Activated B cell treated with CpG ODN at 0.5 μM for 24 hours (primary cell): Measurements from ENCODE around the gene G6PC3. TPM values are rescaled to one million over a fixed set of nuclear protein-coding genes. Genes with fewer than 3 reads are reported as not detected.
"Not testable (repeated sequence)": the region's sequence is repeated elsewhere in the genome, so short reads cannot be mapped to it uniquely, and the experiment has no call there.

Experiments used
- ATAC-seq: fragments of 200-7000 bp; cut with Tn5 transposase; one replicate; pipeline ENCODE4 v1.10.0; 2021; ENCODE audit warnings: low read depth, mild to moderate bottlenecking, moderate library complexity
- CTCF ChIA-PET: fragments of 350-600 bp; sonication (Branson Sonifier 250); formaldehyde crosslinking; loops from one replicate; lab custom pipeline; 2021; ENCODE audit warnings: antibody characterized with exemption; lab: Charles Lee
- POLR2A ChIA-PET: fragments of 350-600 bp; sonication (Branson Sonifier 250); formaldehyde crosslinking; loops from one replicate; lab custom pipeline; 2021; ENCODE audit warnings: antibody characterized with exemption; lab: Charles Lee
- DNase-seq: peaks from one replicate; pipeline ENCODE4 v3.0.0; 2022
- H3K27ac Mint-ChIP-seq: one replicate; pipeline ENCODE4 v1.8.0; 2020; ENCODE audit warnings: mixed read lengths
- H3K27me3 Mint-ChIP-seq: one replicate; pipeline ENCODE4 v1.8.0; 2021; ENCODE audit warnings: mixed read lengths
- H3K36me3 Mint-ChIP-seq: one replicate; pipeline ENCODE4 v1.8.0; 2021; ENCODE audit warnings: low read depth, mixed read lengths
- H3K4me1 Mint-ChIP-seq: one replicate; pipeline ENCODE4 v1.8.0; 2021; ENCODE audit warnings: mixed read lengths
- H3K4me3 Mint-ChIP-seq: one replicate; pipeline ENCODE4 v1.8.0; 2020; ENCODE audit warnings: mild to moderate bottlenecking, mixed read lengths
- H3K9me3 Mint-ChIP-seq: one replicate; pipeline ENCODE4 v1.8.0; 2020; ENCODE audit warnings: mixed read lengths
- intact Hi-C: fragments of 100-400 bp; cut with micrococcal nuclease; formaldehyde crosslinking; loops from one replicate; pipeline ENCODE4 v1.15.1; 2024
- total RNA-seq: library from RNA; stranded (reverse); gene quantifications from 2 replicates; pipeline ENCODE4 v1.2.3, GENCODE V29; 2022
- TF ChIP-seq, protein P1 (sequence below): fragments of 200-600 bp; IDR thresholded peaks from one replicate; pipeline ENCODE4 v1.8.0; 2022; ENCODE audit warnings: antibody characterized with exemption, mild to moderate bottlenecking

G6PC3 gene
- total RNA-seq, 1 donor from 2014 or later = 35.2 TPM

DNA sequence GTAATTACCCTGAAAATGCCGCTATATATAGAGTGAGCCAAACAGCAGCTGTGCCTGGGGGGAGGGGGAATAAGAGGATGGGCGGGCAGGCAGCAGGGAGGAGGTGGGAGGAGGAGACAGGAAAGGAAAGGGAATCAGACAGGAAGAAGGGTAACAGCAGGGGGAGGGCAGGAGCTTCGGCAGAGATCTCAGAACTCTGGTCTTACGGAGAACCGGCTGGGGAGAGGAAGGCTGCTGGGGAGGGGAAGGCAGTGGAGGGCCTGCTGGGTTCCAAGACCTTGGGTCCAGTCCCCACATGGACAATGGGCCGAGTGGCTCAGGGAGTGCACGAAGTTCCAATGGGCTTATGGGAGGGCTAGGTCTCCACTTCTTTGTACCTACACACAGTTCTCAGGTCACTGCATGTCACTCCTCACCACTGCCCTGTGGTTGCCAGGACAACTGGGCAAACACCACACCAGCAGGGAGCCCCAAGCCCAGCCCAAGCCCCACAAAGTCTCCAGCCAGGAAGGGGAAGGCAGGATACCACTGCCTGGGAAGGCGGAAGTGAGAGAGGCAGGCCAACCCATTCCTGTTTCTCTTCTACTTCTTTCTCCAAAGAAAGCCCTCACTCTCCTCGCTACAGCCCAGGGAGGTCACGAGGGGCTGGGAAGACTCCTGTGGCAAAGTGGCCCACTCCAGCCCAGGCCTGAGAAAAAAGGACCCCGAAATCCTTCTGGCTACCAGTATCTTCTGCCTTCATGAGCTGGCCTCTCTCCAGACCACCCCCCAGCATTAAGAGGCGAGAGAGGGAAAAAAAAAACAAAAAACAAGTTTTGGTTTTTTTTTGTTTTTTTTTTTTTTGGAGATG lies 25.3 kb downstream of the G6PC3 start:
- Mint-ChIP-seq H3K27ac (no peak overlapping the region), H3K4me1 (peaks cover 16% of the 10 kb centered on the region), H3K9me3 (no peaks in the 10 kb centered on the region), H3K27me3 (no peaks in the 10 kb centered on the region), H3K36me3 (peaks cover 20% of the 10 kb centered on the region), H3K4me3 (no peak overlapping the region)
- DNase-seq (no peak), ATAC-seq (no peak)
- intact Hi-C loops = no loop called here
- TF ChIP-seq, protein P1, sequence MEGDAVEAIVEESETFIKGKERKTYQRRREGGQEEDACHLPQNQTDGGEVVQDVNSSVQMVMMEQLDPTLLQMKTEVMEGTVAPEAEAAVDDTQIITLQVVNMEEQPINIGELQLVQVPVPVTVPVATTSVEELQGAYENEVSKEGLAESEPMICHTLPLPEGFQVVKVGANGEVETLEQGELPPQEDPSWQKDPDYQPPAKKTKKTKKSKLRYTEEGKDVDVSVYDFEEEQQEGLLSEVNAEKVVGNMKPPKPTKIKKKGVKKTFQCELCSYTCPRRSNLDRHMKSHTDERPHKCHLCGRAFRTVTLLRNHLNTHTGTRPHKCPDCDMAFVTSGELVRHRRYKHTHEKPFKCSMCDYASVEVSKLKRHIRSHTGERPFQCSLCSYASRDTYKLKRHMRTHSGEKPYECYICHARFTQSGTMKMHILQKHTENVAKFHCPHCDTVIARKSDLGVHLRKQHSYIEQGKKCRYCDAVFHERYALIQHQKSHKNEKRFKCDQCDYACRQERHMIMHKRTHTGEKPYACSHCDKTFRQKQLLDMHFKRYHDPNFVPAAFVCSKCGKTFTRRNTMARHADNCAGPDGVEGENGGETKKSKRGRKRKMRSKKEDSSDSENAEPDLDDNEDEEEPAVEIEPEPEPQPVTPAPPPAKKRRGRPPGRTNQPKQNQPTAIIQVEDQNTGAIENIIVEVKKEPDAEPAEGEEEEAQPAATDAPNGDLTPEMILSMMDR = no peak
- ChIA-PET POLR2A (interaction anchor here (0.7 kb wide), 1 partner anchor 28 kb away, joined by 9 read pairs; the partner anchor contains the start of gene HDAC5), CTCF (no interaction called here)

DNA sequence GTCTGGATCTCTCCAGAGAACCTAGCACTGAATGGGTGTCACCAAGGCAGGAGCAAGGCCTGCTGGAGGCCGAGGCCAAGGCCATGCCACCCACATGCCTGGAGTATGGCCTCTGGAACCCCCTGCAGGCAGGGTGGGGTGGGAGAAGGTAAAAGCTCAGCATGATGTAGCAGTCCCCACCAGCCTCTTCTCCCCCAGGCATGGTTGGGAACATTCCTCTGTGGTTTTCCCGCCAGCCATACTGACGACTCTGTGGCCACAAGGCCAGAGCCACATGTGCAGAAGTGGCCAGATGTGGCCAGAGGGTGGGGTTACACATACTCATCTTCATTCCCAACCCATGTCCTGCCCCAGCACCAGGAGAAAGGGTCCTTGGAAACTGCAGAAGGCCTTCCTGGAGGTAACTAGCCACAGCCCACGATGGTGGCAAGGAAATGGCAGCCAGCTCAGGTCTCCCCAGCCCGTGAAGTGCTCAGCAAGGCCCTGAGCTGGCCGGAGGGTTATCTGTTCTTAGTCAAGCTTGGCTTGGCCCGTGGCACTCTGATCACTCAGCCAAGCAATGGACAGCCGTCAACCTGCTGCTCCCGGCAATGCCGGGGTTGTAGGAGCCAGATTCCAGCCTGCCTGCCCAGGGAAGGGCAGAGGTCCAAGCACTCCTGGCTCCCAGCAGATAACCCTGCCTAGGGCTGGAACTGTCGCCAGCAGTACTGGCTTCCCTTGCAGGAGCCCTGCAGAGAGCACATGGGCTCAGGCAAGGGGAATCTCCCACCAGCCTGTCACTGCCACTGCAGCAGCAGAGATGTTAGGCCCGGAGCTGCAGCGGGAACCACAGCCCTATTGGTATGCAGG lies 26.8 kb downstream of the G6PC3 start:
- no peak for DNase-seq
- Mint-ChIP-seq H3K27me3 (no peaks in the 10 kb centered on the region), H3K27ac (no peak overlapping the region), H3K4me3 (no peak overlapping the region), H3K4me1 (peaks cover 16% of the 10 kb centered on the region), H3K36me3 (peaks cover 8% of the 10 kb centered on the region), H3K9me3 (no peaks in the 10 kb centered on the region)
- intact Hi-C loops = no loop called here
- TF ChIP-seq, protein P1 = no peak
- CTCF ChIA-PET = no interaction called here
- no peak for ATAC-seq
- POLR2A ChIA-PET = no interaction called here

DNA sequence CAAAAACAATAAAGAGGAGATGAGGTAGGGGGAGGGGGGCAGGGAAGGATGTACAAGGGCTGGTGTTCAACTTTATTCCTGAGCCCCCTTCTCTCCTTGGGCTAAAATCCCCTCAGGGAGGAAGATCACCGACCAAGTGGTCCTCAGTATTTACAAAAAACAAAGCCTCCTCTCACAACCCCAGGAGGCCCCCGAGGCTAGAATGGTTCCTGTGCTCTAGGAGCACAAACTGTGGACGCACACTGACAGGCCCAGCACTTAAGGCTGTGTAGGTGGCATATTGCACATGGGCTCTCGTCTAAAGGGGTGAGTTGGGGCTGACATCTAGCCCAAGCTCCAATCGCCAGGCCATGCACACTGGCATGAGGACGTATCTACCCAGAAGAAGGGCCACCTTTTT lies 31.3 kb downstream of the G6PC3 start:
- H3K27me3 Mint-ChIP-seq, ATAC-seq, CTCF ChIA-PET, DNase-seq, H3K27ac Mint-ChIP-seq, intact Hi-C loops, H3K4me1 Mint-ChIP-seq, H3K4me3 Mint-ChIP-seq, H3K9me3 Mint-ChIP-seq: not testable (repeated sequence)
- POLR2A ChIA-PET = interaction anchor here (0.8 kb wide), 1 partner anchor 14 kb away, joined by 4 read pairs; no protein-coding TSS in a partner anchor
- peaks cover 12% of the 10 kb centered on the region for H3K36me3 Mint-ChIP-seq

DNA sequence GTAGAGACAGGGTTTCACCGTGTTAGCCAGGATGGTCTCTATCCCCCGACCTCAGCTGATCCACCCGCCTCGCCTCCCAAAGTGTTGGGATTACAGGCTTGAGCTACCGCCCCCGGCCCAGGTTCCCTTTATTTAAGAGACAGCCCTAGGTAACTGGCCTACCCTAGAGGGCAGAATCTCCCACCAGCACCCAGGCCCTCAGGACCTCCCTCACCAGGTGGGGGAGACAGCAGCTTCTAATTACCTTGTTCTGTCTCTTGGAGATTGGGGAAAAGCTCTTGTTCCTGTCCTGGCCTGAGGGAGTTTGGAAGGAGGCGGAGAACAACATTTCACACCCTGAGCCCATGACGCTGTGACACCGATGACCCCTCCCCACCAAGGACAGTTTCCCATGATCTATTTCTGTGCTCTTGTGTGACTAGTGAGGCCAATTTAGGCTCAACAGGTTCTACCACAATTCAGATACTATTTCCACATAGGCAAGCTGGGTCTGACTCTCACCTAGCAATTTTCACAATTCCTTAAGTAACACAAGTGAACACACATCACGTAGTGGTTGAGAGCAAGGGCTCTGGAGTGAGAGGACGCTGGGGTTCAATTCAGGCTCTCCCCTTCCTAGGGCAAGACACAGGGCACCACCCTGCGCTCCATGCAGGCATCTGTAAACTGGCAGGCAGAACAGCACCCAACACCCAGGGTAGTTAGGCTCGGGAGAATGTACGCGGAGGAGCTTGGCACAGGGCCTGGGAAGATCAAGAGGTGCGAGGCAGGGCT lies 32.5 kb downstream of the G6PC3 start:
- ChIA-PET CTCF (no interaction called here), POLR2A (interaction anchor here (0.6 kb wide), 1 partner anchor 232 kb away, joined by 5 read pairs; no protein-coding TSS in a partner anchor)
- no peaks in the 10 kb centered on the region for H3K27me3 Mint-ChIP-seq
- H3K4me3 Mint-ChIP-seq = no peak overlapping the region
- peaks cover 7% of the 10 kb centered on the region for H3K4me1 Mint-ChIP-seq
- intact Hi-C loops = no loop called here
- H3K9me3 Mint-ChIP-seq = no peaks in the 10 kb centered on the region
- ATAC-seq = no peak
- TF ChIP-seq, protein P1 = no peak
- H3K36me3 Mint-ChIP-seq = peaks cover 15% of the 10 kb centered on the region
- H3K27ac Mint-ChIP-seq = no peak overlapping the region
- DNase-seq = no peak

DNA sequence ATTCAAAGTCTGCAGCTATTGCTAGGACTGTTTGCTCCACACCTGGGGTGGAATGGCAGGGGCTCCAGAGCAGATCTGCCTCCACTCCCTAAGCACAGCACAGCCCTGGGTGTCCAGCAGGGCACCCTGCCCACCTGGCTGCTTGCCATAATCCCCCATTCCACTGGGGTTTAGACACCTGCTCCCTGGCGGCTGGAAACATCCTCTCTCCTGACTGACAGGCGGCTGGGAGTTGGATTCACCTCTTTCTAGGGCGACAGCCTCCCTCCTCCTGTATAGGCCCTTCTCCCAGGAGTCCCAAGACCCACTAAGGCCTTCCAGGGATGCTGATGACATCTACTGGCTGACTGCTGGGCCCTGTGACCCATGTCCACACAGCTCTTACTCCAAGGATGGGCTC lies 34.9 kb downstream of the G6PC3 start:
- ATAC-seq (no peak), DNase-seq (no peak)
- no peaks in the 10 kb centered on the region for H3K27me3 Mint-ChIP-seq
- H3K4me1 Mint-ChIP-seq = peaks cover 5% of the 10 kb centered on the region
- peaks cover 18% of the 10 kb centered on the region for H3K36me3 Mint-ChIP-seq
- intact Hi-C loops = no loop called here
- no peaks in the 10 kb centered on the region for H3K9me3 Mint-ChIP-seq
- TF ChIP-seq, protein P1 = no peak
- no peak overlapping the region for H3K4me3 Mint-ChIP-seq
- no peak overlapping the region for H3K27ac Mint-ChIP-seq
- POLR2A ChIA-PET = interaction anchor here (0.6 kb wide), 1 partner anchor 97 kb away, joined by 3 read pairs; no protein-coding TSS in a partner anchor
- CTCF ChIA-PET = no interaction called here
